ENCODE measurements around the gene DUSP8.
"Not testable (repeated sequence)": the region's sequence is repeated elsewhere in the genome, so short reads cannot be mapped to it uniquely, and the experiment has no call there.

DUSP8 gene

DNA sequence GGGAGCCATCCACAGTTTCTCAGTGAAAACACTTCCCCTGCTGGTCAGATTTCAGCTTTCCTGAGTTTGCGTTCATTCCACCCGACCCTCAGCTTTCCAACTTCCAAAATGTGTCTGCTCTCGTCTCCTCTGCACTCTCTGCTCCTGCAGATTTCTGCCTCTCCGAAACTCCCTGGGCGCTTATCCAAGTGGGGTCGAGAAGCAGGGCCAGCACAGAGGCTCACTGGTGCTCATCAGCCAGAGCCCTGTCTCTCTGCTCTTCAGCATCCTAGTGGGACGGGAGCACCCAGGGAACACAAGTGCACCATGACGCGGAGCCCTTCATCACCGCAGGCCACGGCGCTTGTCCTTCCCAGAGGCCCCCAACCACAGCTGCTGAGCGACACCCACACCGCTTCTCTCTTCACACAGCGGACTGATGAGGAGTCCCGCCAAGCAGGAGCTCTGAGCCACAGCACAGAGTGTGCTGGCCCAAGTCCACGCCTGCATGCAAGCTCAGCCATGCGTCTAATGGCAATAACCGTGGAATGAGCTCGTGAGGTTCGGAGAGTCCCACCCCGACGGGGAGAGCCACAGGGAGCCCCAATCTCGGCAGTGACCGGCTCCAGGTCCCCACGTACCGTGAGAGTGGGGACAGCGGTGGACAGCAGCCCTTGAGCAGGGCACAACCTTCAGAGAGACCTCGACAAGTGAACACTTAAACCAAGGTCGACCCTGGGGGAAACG lies 57.6 kb downstream of the DUSP8 start:
- DNase-seq, result no peak

GRCh38 chr11:1513326-1514296 lies 58.5 kb downstream of the DUSP8 start:
- no peak for DNase-seq

DNA sequence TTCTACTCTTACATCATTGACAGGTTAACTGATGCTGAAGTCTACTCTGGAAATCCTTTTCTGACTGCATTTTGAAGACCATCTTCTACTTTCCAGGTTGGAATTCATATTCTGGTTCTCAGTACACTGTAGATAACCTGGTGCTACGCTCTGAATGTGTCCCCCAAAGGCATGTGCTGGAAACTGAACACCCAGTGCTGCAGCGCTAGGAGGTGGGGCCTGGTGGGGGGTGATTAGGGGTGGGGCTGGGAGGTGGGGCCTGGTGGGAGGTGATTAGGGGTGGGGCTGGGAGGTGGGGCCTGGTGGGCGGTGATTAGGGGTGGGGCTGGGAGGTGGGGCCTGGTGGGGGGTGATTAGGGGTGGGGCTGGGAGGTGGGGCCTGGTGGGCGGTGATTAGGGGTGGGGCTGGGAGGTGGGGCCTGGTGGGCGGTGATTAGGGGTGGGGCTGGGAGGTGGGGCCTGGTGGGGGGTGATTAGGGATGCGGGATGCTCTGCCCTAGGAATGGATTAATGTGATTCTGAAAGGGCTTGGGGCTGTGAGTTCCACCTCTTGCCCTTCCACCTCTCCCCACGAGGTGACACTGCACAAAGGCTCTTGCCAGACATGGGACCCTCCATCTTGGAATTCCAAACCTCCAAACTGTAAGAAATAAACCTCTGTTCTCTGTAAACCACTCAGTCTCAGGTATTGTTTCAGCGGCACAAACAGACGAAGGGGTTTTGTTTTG lies 59.4 kb downstream of the DUSP8 start:
- DNase-seq, result not testable (repeated sequence)

- DNase-seq, result no peak
Observed at GRCh38 chr11:1511937-1512496, 60.1 kb downstream of the DUSP8 start.

- no peak for DNase-seq
Observed at GRCh38 chr11:1510928-1511327, 61.1 kb downstream of the DUSP8 start.

- DNase-seq, result not testable (repeated sequence)
Observed at GRCh38 chr11:1510351-1510750, 61.7 kb downstream of the DUSP8 start.

DNA sequence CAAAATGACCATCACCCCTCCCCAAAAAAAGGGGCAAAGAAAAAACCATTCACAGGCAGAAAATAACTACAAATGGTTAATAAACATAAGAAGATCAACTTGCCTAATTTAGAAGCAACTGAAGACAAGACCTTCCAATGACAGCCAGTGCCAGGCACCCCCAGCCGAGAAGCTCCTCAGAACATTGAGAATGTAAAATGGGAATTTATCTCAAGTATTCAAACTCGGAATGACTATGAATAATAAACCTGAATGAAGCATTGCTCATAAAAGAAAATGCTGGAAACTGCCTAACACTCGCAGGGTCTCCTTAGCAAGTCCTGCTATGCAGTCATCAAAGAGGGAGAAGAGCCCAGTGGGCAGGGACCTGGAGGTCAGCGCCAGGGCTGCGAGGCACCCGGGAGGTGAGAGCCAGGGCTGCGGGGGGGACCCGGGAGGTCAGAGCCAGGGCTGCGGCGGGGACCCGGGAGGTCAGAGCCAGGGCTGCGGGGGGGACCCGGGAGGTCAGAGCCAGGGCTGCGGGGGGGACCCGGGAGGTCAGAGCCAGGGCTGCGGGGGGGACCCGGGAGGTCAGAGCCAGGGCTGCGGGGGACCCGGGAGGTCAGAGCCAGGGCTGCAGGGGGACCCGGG lies 62.3 kb downstream of the DUSP8 start:
- no peak for DNase-seq

DNA sequence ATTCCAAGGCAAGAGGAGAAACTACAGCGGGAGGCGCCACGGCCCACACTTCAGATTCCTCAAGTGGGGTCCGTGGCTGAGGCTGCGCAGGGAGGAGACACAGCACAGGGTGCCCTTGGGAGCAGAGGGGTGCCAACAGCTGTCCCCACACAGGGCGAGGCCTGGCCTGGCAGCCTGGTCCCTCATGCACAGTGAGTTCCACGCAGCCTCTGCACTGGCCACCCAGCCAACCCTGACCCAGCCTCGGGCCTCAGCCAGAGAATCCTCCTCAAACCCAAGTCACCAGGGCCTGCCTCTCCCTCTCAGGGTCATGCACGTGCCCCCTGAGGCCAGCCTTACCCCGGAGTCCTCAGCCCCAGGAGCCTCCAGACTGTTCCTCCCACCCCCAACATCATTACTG lies 63.1 kb downstream of the DUSP8 start:
- no peak for DNase-seq

- no peak for DNase-seq
Observed at GRCh38 chr11:1508491-1508891, 63.6 kb downstream of the DUSP8 start.

DNA sequence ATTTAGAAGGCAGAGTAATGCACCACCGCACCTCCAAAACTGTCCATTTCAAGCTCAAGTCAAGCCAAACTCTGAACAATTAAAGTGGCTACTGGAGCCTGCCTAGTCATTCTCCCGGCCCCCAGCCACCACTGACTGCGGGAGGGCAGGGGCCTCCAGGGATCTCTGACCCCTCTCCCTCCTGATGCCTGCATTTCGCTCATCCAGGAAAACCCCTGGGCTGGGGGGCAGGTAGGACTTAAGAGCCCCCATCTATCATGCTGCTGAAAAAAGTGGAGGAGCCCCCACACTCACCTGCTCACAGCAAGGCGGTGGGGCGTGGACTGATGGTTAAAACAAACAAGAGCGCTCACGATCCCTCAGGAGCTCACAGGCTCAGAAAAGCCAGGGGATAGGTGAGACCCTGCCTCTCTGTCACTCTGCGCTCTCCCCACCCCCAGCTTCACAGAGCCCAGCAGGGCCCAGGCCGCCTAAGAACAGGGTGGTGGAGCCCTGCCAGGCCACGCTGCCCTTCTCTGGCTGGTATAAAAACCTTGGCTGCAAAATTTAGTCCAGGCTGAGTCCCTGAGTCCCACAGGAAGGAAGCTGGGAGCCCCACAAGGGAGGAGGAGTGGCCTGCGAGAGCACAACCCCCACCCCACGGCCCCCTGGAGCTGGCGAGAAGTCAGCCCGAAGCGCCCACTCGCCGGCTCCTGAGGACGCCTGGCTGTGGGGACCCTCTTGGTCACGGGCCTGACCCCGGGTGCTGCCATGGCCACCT lies 64.5 kb downstream of the DUSP8 start:
- DNase-seq, result no peak

DNA sequence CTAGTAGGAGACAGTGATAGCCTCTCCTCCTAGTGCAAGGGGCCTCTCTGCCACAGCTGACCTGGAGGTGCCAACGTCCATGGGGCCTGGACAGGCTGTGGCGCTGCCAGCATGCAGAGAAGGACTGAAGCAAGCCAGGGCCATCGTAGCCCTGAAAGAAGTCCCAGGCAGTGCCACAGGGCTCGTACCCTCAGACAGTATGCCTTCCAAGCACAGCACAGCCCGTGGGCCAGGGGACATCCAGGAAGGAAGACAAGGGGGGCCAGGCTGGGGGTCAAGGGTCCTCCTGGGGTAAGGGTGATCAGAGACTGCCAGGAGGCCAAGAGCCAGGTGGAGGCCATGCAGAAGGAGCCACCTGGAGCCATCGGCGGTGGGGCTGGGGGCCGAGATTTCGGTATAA lies 65.1 kb downstream of the DUSP8 start:
- DNase-seq, result no peak

DNA sequence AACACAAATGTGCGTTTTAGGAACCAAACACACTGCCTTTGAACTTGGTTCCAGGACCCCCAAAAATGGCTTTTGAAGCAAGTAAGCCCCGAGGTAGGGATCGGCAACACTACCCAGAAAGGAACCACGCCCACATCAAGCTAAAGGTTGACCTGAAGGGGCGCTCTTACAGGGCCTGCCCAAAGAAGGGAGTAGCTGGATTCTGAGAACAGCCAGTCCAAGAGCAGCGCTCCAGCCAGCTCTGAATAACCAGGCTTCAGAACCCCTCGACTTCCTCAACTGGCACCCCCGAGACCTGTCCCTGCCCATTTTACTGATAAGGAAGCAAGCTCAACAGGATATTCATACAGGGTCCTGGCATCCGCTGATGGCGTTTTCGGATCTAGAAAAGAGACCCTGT lies 66.6 kb downstream of the DUSP8 start:
- no peak for DNase-seq

DNA sequence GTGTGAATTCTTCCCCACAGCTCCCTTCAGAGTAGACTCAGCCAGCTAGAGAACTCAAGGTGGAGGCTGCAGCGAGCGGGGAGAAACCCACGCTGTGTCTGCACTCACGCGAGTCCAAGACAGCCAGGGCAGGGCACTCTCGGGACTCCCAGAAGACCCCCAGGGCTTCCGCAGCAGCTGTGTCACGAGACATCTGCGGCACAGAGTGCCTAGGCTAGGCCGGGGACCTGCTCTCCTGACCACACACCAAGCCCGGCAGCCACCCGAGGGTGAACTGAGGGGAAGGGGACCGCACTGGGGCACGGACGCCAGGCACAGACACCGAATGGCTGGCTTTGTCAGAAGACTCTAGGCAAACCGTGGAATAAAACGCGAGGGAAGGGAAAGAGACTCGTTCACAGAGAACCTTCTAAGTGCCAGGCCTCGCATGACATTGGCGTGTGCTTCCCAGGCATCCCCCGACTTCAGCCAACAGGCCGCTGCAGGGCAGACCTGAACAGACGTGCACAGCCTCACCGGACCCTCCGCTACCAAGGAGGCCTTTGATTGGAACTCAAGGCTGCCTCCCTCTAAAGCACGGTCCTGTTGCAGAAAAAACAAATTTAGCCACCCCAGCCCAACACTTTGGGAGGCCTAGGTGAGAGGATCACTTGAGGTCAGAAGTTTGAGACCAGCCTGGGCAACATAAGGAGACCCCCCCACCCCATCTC lies 67.3 kb downstream of the DUSP8 start:
- no peak for DNase-seq

DNA sequence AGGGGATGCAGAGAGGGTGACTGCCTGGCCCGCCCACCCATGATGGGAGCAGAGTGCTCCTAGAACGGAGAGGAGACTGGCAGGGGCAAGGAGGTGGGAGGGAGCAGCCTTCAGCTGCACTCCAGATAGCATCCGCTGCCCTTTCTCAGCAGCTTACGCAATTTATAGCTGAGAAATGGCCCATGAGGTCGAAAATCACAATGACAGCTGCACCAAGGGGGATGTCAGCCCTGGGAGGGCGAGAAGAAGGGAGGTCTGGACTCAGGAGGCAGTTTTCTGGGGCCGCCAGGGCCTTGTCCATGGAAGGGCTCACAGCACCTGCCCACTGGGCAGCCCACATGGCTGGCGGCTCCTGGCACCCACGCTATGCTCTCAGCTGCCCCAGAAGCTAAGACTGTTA lies 67.9 kb downstream of the DUSP8 start:
- no peak for DNase-seq
